Ecto neural progenitor cell (in vitro differentiated cells): ENCODE measurements around the gene SNTG2.

Experiments used
- DNase-seq: peaks from one replicate; pipeline ENCODE4 v3.0.0-alpha.2; 2018; ENCODE audit warnings: low spot score

SNTG2 gene

GRCh38 chr2:1318366-1319009 lies 367.8 kb downstream of the SNTG2 start:
- no peak for DNase-seq

- DNase-seq: no peak
Observed at GRCh38 chr2:1319393-1319792, 368.7 kb downstream of the SNTG2 start.

- no peak for DNase-seq
Observed at GRCh38 chr2:1321321-1321720, 370.7 kb downstream of the SNTG2 start.

GRCh38 chr2:1324884-1325283 lies 374.2 kb downstream of the SNTG2 start:
- DNase-seq: no peak

GRCh38 chr2:1328684-1329083 lies 378.0 kb downstream of the SNTG2 start:
- no peak for DNase-seq

- DNase-seq: no peak
Observed at GRCh38 chr2:1339388-1340140, 388.9 kb downstream of the SNTG2 start.

GRCh38 chr2:1340141-1340512 lies 389.5 kb downstream of the SNTG2 start:
- no peak for DNase-seq

GRCh38 chr2:1341404-1342120 lies 390.9 kb downstream of the SNTG2 start:
- no peak for DNase-seq

- DNase-seq: no peak
Observed at GRCh38 chr2:1348789-1349188, 398.1 kb downstream of the SNTG2 start.

GRCh38 chr2:1350111-1350510 lies 399.5 kb downstream of the SNTG2 start:
- no peak for DNase-seq

GRCh38 chr2:1353124-1353523 lies 402.5 kb downstream of the SNTG2 start:
- DNase-seq: no peak

- DNase-seq: no peak
Observed at GRCh38 chr2:1353543-1353942, 402.9 kb downstream of the SNTG2 start.

GRCh38 chr2:1360144-1360543 lies 409.5 kb downstream of the SNTG2 start:
- no peak for DNase-seq

GRCh38 chr2:1360557-1361250 lies 410.1 kb downstream of the SNTG2 start:
- no peak for DNase-seq

- DNase-seq: no peak
Observed at GRCh38 chr2:1363367-1363766, 412.7 kb downstream of the SNTG2 start.

- no peak for DNase-seq
Observed at GRCh38 chr2:1366546-1367134, 416.0 kb downstream of the SNTG2 start.

GRCh38 chr2:1367601-1368000 lies 417.0 kb downstream of the SNTG2 start:
- DNase-seq: no peak

- DNase-seq: no peak
Observed at GRCh38 chr2:1369905-1370304, 419.3 kb downstream of the SNTG2 start.

GRCh38 chr2:1370461-1370860 lies 419.8 kb downstream of the SNTG2 start:
- no peak for DNase-seq

GRCh38 chr2:1371082-1371481 lies 420.4 kb downstream of the SNTG2 start:
- no peak for DNase-seq

GRCh38 chr2:1373830-1374229 lies 423.2 kb downstream of the SNTG2 start:
- no peak for DNase-seq

- DNase-seq: no peak
Observed at GRCh38 chr2:1374287-1374686, 423.6 kb downstream of the SNTG2 start.
